GM18858 (cell line): ENCODE measurements around the gene ATG2B.

ENCODE experiments used
- ATAC-seq: cut with Tn5 transposase; IDR thresholded peaks from one replicate; pipeline ENCODE4 v1.9.1; 2021; ENCODE audit not compliant: unreplicated experiment

Gene ATG2B

DNA sequence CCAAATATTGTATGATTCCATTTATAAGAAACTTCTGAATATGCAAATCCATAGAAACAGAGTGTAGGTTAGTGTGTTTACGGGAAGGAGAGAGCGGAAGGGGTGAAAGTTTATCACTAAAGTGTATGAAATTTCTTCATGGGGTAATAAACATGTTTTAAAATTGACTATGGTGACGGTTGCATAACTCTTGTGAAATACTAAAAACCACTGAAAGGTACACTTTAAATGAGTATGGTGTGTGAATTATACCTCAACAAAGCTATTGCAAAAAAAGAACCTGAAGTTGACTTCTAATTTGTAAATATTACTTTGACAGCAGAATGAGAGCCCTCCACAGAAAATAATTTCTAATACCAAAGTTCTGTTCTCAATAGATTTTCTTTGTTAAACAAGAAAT, 47.1 kb downstream of the ATG2B start:
- ATAC-seq: no peak

DNA sequence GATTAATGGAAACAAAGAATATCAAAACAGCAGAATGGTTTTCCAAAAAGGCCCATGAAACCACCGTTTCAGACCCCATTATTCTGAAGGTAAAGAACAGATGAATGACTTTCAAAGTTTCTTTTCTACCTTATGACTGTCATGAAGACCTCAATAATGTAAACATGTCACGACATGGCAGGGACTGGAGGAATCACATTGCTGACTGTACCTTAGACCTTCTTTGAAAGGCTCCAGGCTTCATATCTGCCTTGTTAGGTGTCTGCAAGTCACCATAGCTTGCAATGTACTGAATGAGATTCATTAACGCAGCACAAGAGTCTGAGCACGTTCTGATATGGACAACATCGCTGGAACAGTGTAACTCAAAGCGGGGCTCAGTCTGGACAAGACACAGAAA, 52.2 kb downstream of the ATG2B start:
- ATAC-seq: no peak

- no peak for ATAC-seq
These were observed 53.2 kb downstream of the ATG2B start for GRCh38 chr14:96309896-96310330.

- ATAC-seq: no peak
These were observed 53.8 kb downstream of the ATG2B start for GRCh38 chr14:96309133-96309895.

DNA sequence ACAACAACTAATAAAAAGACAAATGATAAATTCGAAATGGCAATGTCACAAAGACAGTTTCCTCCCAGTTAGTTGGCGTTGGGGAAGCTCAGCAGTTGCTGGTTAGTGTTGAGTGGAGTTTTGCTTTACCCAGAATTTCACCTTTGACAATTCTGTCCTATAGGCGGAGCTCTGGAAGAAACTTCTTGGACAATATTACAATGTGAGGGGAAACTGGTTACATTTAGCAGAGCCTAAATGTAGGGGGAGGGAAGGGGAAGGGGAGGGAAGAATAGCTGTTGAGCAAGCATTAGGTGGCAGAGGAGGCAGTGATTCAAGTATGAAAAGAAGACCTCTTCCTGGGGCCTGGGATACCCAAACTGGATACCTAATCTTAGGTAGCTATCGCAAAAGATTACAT, 55.7 kb downstream of the ATG2B start:
- no peak for ATAC-seq

DNA sequence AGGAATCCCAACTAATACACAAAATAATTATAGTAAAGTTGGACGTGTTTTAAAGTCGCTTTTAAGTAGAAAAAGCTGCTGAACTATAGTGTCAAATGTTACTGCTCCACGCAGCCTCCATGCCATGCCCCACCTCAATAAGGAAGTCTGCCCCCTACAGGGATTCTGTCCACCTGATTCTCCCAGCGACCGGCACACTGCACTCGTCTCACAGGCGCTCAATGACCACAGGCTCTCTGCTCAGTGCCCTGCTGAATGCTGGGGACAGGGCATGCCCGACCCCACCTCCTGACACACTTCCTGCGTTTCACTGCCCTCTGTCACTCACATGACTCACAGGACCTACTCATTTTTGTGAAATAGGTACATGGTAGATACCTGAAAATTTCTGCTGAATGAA, 58.2 kb downstream of the ATG2B start:
- ATAC-seq: no peak

GRCh38 chr14:96303981-96304380, 59.2 kb downstream of the ATG2B start:
- no peak for ATAC-seq

- ATAC-seq: no peak
These were observed 63.7 kb downstream of the ATG2B start for GRCh38 chr14:96299441-96299840.

- no peak for ATAC-seq
These were observed 65.1 kb downstream of the ATG2B start for GRCh38 chr14:96297997-96298515.

- no peak for ATAC-seq
These were observed 66.1 kb downstream of the ATG2B start for GRCh38 chr14:96297000-96297399.

DNA sequence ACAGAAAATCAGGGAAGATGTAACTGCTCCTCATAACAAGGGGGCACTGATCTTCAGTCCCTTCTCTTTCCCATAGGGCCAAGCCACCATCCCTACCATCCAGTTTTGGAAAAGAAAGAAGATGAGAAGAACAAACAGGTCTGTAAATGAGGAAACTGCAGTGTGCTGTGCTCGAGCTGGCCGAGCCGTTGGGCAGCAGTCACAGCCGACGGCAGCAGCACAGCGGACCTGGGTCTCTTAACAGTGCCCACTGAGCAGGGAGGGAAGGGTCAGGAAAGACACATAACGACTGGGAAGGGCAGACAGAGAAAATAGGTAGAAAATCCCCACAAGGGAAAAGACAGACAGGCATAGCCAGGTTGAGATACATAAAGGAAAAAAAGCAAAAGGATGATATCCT, 68.9 kb downstream of the ATG2B start:
- no peak for ATAC-seq

GRCh38 chr14:96287856-96288255, 75.3 kb downstream of the ATG2B start:
- no peak for ATAC-seq

DNA sequence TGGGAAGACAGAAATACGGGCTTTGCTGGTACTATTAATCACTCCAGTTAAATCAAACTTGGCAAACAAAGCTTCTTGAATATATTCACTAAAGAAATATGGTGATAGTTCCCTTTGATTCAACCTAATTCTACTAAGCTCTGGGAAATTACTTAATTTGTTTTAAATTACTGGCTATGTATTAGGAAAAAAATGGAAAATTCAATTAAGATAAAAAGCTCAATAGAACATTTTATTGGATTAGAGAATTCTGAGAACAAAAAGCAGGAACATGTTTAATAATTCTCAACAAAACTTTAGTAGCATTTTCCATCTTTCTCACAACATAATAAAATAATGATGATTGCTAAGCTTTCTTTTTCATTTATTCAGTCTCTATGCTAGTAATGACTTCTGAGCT, 76.9 kb downstream of the ATG2B start:
- no peak for ATAC-seq

DNA sequence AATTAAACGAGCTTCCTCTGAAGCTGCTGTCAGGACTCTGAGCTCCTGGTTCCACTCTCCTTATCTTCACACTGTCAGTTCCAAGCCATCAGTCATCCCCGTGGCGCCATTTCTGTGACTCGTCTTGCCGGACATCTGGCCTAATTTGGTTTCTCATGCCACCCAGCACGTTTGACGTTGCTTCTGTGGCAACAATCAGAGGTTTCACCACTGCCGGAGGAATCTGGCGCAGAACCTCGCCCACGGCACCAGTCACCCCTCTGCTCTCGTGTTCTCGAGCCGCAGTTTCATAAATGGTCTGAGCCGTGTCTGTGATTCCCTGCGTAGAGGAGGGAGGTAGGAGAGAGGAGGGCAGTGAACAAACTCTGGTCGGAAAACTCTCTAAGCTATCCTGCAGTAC, 77.5 kb downstream of the ATG2B start:
- no peak for ATAC-seq

DNA sequence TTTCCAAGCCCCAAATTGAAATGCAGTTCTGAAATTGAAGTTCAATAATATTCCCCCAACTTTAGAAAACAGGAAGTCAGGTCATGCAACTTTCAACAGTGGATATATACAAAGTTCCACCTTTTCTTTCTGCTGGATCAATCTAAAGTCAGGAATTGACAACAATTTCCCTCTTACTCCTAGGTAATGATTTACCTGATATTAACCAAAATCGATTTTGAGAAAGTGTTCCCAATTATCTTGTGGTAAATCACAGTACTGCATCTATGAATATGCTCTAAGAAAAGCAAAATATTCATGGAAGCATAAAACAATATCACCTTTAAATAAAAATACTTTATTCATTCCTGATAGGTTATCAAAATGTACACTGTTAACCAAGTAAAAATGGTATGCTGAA, 78.7 kb downstream of the ATG2B start:
- ATAC-seq: no peak

DNA sequence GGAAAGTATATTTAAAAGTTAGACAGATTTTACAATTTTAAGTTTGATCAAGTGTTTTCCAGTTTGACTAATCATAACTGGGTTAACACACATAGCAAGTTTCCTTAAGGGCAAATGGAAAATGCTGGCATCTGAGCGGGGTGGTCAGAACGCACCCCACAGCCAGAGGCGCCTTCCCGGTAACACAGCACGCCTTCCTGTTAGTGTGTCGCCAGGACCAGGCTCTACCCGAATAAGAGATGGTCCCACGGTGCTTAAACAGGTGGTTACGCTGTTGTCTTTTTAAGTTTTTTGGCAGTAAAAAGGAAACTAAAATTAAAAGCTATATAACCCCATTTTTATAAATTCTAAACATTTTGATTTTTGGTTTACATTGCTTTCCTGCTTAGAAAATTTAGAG, 79.1 kb downstream of the ATG2B start:
- no peak for ATAC-seq

GRCh38 chr14:96281486-96281885, 81.7 kb downstream of the ATG2B start:
- no peak for ATAC-seq

DNA sequence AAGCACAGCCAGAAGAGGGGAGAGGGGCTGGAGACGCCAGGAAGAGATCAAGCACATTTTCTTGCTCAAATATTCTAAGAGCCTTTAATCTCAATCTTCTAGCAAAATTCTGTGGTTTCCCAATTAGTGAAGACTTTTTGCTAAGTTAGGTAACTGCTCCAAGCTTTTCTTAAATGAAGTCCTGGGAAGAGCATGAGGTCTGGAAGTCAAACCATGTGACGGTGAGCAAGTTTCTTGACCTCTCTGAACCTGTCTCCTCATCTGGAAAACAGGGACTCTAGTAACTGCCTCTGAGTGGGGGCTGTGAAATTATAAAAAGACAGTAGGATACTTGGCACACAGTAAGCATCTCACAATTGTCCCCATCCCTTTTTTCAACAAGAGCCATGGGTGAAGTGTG, 83.0 kb downstream of the ATG2B start:
- ATAC-seq: no peak

- no peak for ATAC-seq
These were observed 83.6 kb downstream of the ATG2B start for GRCh38 chr14:96279564-96279963.

DNA sequence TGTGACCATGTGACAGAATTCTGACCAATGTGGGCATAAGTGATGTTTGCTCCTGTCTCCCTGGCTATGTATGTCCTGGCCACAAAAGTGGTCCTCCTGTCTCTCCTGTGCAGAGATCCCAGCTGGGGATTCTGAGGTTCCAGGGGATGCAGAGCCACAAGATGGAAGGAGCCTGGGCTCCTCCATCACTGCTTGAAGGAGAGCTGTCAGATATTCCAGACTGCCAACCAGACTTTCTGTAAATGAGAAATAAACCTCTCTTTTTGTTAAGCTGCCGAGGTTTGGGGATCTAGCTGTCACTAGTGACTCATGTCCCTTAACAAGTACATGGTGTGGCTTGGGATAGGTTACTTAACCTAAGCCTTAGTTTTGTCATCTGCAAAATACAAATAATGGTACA, 85.3 kb downstream of the ATG2B start:
- ATAC-seq: no peak

DNA sequence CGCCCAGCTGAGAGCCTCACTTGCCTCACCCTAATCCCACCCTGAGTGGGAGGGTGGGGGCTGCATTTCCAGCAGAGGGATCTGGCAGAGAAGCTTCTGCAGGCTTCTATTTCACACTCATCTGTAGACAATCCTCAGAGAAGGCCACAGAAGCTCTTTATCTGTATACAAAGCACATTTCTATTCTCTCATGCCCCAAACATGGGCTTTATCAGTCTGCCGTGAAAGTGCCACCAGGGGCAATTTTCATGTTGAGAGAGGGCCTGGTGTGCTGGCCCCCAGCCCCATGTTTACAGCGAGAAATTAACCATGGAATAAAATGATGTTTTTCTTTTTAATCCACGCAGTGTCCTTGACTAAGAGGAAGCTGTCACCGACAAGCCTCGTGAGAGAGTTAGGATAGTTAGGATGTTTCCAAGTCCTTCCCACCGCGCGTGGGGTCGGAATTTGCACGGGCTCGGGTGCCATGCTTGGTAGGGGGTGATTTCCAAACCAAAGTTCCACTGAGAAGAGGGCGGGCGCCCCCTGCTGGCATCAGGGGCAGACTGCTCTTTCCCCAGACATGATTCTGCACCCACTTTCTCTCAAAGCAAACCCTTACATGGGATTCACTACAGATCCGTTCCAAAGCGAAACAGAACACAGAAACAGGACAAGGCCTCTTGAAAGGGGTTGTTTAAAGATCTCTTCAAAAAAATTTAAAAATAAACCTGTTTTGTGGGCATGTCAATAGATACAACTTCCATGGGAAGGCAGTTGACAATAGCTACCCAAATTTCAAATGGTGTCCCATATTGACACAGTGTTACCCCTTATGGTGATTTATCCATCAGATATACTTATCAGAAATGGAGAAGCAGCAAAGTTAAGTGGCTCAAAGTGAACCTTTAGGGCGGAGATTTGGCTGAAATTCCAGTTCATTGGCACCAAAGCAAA, 87.7 kb downstream of the ATG2B start:
- no peak for ATAC-seq

DNA sequence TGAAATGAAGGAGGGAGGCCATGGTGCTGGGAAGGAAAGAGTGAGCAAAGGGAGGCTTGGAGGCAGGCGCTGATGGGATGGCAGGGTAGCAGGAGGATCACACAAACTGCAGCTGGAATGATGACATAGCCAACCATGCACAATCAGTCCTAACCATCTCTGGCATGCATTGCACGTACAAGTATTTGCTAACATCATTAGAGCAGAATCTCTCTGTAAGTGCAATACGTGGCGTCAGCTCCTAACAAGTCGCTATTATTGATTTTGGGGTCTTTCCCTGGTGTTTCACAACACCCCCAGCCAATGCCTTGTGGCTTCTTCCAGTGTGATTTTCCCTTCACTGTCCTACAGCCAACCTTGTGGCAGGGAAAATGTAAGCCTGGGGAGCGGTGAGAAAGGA, 88.6 kb downstream of the ATG2B start:
- ATAC-seq: no peak
